GM06990 (cell line): ENCODE measurements around the gene ARID4A.

ENCODE experiments used
- DNase-seq: peaks from one replicate; pipeline ENCODE4 v3.0.0-alpha.2; 2011; ENCODE audit not compliant: insufficient read length; ENCODE audit errors: extremely low read depth
- H3K27me3 ChIP-seq: replicated peaks from 2 replicates; pipeline ENCODE4 v1.6.0; 2011; ENCODE audit warnings: low read length; ENCODE audit not compliant: control insufficient read depth, insufficient read depth
- H3K36me3 ChIP-seq: 2 replicates; pipeline ENCODE4 v1.5.1; 2011; ENCODE audit warnings: low read length; ENCODE audit not compliant: control insufficient read depth, insufficient read depth
- H3K4me3 ChIP-seq: replicated peaks from 2 replicates; pipeline ENCODE4 v1.5.1; 2011; ENCODE audit warnings: low read depth, mild to moderate bottlenecking, control low read depth, low read length
- CTCF ChIP-seq: IDR thresholded peaks from 2 replicates; pipeline ENCODE4 v1.5.1; 2011; ENCODE audit warnings: low read length, control low read depth, mild to moderate bottlenecking, inconsistent platforms; ENCODE audit not compliant: insufficient read depth, poor library complexity, severe bottlenecking

Gene ARID4A

GRCh38 chr14:58285132-58285531 is 13.2 kb upstream of the ARID4A start:
- no peaks in the 10 kb centered on the region for H3K27me3 ChIP-seq
- H3K4me3 ChIP-seq = no peak overlapping the region
- peaks cover 5% of the 10 kb centered on the region for H3K36me3 ChIP-seq
- DNase-seq = no peak
- TF ChIP-seq CTCF = no peak

- Histone ChIP-seq H3K4me3 (no peak overlapping the region), H3K27me3 (no peaks in the 10 kb centered on the region), H3K36me3 (peaks cover 5% of the 10 kb centered on the region)
- no peak for DNase-seq
- no peak for TF ChIP-seq CTCF
Observed at GRCh38 chr14:58287607-58288042, 10.7 kb upstream of the ARID4A start.

GRCh38 chr14:58288106-58288792 is 10.1 kb upstream of the ARID4A start:
- no peaks in the 10 kb centered on the region for H3K27me3 ChIP-seq
- no peak for DNase-seq
- no peak overlapping the region for H3K4me3 ChIP-seq
- H3K36me3 ChIP-seq = peaks cover 5% of the 10 kb centered on the region
- no peak for TF ChIP-seq CTCF

GRCh38 chr14:58291646-58292045 is 6.7 kb upstream of the ARID4A start:
- Histone ChIP-seq H3K27me3 (no peaks in the 10 kb centered on the region), H3K4me3 (no peak overlapping the region), H3K36me3 (peaks cover 12% of the 10 kb centered on the region)
- no peak for DNase-seq
- no peak for TF ChIP-seq CTCF

GRCh38 chr14:58292187-58292586 is 6.2 kb upstream of the ARID4A start:
- Histone ChIP-seq H3K4me3 (no peak overlapping the region), H3K36me3 (peaks cover 12% of the 10 kb centered on the region), H3K27me3 (no peaks in the 10 kb centered on the region)
- TF ChIP-seq CTCF = no peak
- no peak for DNase-seq

- no peak overlapping the region for H3K4me3 ChIP-seq
- peaks cover 10% of the 10 kb centered on the region for H3K36me3 ChIP-seq
Observed at GRCh38 chr14:58294201-58294600, 4.2 kb upstream of the ARID4A start.

More at GRCh38 chr14:58294201-58294600, 4.2 kb upstream of the ARID4A start:
- no peak for DNase-seq
- H3K27me3 ChIP-seq = no peaks in the 10 kb centered on the region
- no peak for TF ChIP-seq CTCF
